Stimulated activated CD4-positive, alpha-beta T cell treated with anti-CD3 and anti-CD28 coated beads, TNF-alpha, amount 100 ng/mL, for 1 hour (primary cell): Measurements from ENCODE around the gene SLC2A3.
"Not testable (repeated sequence)": the region's sequence is repeated elsewhere in the genome, so short reads cannot be mapped to it uniquely, and the experiment has no call there.

ENCODE experiments used
- DNase-seq, 3 donors: peaks; one replicate each; pipeline ENCODE4 v3.0.0-alpha.2; 2020; ENCODE audit warnings: low read depth in 3 of 3, low spot score in 1 of 3

Gene SLC2A3

DNA sequence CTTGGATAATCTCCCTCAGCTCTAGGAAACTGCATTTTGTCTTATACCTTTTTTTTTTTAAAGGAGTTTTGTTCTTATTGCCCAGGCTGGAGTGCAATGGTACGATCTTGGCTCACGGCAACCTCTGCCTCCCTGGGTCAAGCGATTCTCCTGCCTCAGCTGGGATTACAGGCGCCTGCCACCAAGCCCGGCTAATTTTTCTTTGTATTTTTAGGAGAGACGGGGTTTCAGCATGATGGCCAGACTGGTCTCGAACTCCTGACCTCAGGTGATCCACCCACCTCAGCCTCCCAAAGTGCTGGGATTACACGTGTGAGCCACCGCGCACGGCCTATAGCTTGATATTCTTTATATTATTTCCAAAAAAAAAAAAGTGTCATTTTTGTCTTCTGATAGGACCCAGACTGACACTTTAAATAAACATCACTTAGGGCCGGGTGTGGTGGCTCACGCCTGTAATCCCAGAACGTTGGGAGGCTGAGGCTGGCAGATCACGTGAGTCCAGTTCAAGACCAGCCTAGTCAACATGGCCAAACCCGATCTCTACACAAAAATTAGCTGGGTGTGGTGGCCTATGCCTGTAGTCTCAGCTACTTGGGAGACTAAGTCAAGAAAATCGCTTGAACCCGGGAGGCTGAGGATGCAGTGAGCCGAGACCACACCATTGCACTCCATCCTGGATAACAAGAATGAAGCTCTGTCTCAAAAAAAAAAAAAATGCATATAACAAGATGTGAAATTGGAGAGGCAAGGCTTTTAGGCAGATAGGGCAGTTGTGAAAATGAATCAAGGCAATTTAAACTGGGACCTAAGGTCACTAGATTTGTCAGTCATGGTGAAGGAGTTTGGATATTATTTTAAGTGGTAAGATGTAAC lies 18.4 kb downstream of the SLC2A3 start:
- no peak for DNase-seq

GRCh38 chr12:7916936-7917335 lies 19.1 kb downstream of the SLC2A3 start:
- DNase-seq = no peak

GRCh38 chr12:7915661-7916403 lies 20.2 kb downstream of the SLC2A3 start:
- no peak for DNase-seq

DNA sequence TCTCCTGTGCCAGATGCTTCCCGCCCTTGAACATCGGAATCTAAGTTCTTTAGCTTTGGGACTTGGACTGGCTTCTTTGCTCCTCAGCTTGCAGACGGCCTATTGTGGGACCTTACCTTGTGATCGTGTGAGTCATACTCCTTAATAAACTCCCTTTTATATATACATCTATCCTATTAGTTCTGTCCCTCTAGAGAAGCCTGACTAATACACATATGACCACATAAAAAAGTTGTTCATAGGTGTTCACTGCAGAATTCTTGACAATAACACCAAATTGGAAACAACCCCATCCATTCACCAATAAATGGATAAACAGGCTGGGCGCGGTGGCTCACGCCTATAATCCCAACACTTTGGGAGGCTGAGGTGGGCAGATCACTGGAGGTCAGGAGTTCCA lies 25.9 kb downstream of the SLC2A3 start:
- DNase-seq = not testable (repeated sequence)

- no peak for DNase-seq
Measured at GRCh38 chr12:7907009-7907408, 29.0 kb downstream of the SLC2A3 start.

- DNase-seq = not testable (repeated sequence)
Measured at GRCh38 chr12:7906303-7906702, 29.7 kb downstream of the SLC2A3 start.

DNA sequence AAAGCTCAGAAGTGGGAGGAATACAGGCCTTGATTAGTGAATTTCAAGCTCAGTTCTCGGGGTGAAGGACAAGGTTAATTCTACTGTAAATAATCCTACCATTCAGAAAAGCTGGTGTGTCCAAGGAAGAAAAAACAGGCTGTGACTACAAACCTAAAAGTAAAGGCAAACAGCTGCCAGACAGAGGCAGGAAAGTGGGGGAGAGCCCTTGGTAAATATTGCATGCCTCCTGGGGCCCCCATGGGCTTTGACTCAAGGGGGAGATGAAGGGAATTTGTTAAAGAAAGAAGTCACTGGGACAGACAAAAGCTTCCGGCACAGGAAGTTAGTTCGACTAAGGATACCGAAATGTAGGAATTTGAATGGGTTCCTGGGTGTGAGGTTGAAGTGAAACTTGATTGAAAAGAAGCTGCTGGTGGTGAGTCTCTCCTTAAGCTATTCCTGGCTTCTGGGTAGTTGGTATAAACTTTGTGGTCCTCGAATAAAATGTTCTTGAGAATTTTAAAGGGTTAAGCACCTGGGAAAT lies 30.3 kb downstream of the SLC2A3 start:
- not testable (repeated sequence) for DNase-seq

DNA sequence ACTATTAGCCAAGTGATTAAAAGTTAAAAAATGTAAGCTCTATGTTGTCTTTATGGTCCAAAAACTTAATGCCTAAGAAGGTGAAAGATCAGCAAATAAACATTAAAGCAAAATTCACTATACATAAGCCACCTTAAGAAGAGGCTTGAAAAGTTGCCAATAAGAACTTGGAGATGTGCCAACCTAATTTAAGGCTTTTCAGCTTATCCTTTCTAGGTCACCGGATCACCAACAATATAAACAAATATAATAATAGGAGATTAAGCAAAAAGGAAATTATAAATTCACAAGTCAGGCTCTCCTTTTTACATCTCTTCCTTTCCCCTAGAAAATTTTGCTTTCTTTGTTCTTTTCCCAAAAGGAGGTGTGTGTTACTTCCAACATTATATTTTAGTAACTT lies 30.9 kb downstream of the SLC2A3 start:
- DNase-seq = no peak

GRCh38 chr12:7902416-7902815 lies 33.6 kb downstream of the SLC2A3 start:
- not testable (repeated sequence) for DNase-seq

- no peak for DNase-seq
Measured at GRCh38 chr12:7899755-7900154, 36.2 kb downstream of the SLC2A3 start.

DNA sequence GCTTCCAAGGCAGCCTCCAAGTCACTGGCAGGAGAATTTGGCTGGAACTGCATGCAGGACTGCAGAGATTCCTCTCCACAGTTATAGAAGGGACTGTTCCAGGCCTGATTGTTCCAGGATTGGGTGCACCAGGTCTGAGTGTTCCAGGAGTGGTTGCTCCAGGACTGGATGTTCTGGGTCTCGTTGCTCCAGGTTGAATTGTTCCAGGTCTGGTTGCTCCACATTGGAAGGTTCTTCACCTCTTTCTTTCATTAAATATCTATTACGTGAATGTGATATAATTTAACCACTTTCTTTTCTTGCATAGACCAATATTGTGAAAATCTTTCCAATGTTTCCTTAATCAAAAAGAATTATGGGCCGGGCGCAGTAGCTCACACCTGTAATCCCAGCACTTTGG lies 39.3 kb downstream of the SLC2A3 start:
- DNase-seq = not testable (repeated sequence)

GRCh38 chr12:7892186-7892980 lies 43.6 kb downstream of the SLC2A3 start:
- no peak for DNase-seq

DNA sequence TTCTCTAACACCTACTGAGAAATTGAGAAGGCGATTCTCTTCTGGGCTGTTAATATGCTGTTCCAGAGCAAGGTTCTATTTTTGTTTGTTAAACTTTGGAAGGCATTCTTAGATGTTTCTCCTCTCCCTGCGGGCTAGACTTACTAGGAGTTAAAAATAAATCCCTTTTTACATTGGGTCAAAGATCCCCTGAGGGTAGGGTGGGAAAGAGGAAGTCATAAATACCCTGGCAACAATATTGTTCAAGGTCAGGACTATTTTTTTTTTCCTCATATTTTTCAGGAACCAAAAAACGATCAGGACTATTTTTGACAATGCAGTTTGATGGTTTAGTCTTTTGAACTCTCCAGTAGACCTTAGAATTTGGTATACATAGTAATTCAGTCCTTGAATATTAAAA lies 51.3 kb downstream of the SLC2A3 start:
- no peak for DNase-seq

DNA sequence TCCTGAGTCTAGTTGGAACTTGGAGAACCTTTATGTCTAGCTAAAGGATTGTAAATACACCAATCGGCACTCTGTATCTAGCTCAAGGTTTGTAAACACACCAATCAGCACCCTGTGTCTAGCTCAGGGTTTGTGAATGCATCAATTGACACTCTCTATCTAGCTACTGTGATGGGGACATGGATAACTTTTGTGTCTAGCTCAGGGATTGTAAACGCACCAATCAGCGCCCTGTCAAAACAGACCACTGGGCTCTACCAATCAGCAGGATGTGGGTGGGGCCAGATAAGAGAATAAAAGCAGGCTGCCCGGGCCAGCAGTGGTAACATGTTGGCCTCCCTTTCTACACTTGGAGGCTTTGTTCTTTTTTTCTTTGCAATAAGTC lies 54.3 kb downstream of the SLC2A3 start:
- not testable (repeated sequence) for DNase-seq

DNA sequence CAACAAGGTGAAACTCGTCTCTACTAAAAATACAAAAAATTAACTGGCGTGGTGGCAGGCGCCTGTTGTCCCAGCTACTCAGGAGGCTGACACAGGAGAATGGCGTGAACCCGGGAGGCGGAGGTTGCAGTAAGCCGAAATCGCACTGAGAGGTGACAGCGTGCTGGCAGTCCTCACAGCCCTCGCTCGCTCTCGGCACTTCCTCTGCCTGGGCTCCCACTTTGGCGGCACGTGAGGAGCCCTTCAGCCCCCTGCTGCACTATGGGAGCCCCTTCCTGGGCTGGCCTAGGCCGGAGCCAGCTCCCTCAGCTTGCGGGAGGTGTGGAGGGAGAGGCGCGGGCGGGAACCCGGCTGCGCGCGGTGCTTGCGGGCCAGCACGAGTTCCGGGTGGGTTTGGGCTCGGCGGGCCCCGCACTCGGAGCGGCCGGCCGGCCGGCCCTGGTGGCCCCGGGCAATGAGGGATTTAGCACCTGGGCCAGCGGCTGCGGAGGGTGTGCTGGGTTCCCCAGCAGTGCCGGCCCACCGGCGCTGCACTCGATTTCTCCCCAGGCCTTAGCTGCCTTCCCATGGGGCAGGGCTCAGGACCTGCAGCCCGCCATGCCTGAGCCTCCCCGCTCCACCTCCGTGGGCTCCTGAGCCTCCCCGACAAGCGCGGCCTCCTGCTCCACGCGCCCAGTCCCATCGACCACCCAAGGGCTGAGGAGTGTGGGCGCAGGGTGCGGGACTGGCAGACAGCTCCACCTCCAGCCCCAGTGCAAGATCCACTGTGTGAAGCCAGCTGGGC lies 54.8 kb downstream of the SLC2A3 start:
- DNase-seq = not testable (repeated sequence)

DNA sequence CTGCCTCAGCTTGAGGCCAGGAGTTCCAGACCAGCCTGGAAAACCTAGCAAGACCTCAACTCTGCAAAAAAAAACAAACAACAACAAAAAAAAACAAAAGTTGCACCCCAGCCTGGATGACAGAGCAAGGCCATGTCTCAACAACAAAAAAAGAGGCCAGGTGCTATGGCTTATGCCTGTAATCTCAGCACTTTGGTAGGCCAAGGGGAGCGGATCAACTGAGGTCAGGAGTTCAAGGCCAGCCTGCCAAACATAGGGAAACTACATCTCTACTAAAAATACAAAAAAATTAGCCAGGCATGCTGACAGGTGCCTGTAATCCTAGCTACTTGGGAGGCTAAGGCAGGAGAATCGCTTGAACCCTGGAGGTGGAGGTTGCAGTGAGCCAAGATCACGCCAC lies 56.7 kb downstream of the SLC2A3 start:
- DNase-seq = no peak

DNA sequence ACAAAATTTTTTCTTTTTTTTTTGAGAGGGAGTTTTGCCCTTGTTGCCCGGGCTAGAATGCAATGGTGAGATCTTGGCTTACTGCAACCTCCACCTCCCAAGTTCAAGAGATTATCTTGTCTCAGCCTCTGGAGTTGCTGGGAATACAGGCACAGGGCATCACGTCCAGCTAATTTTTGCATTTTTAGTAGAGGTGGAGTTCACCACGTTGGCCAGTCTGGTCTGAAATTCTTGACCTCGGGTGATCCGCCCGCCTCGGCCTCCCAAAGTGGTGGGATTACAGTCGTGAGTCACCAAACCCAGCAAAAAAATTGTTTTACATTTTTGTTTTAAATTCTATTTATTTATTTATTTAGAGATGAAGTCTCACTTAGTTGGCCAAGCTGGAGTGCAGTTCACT lies 58.6 kb downstream of the SLC2A3 start:
- no peak for DNase-seq

DNA sequence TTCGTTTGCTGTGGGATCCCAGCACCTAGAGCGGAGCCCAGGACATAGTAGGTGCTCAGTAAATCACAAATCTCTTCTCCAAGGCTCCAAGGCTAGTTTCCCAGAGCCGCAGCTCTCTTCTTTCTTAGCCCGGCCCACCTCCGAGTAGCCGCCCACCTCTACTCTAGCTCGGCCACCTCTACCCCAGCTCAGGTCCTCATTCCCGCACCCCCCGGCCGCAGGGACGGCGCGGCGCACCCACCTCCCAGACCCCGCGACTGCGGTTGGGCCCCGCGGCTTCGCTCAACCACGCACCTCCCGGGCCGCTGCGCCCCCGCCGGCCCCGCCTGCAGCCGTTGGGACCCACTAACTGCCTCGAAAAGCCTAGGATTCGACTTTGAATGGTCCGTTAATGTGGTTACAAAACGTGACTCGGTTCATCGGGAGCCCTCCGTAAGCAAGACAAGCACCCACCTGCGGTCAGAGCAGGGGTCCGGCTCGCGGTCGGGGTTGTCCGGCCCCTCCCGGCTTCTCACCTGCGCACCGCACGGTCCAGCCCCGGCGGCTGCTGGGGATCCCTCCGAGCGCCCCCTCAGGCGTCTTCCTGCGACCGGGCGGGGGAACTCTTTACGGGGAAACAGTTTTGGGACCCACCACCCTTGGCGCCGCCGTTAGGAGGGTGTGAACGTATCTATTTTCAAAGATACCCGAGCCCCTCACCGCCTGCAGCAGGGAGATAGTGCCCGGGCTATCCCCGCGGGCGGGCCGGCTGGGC lies 63.2 kb downstream of the SLC2A3 start, which contains the start of gene SLC2A14:
SLC2A14 (minus strand) TSS at position 350 of the 754 bp plus-strand sequence. CDS start 3,035 bp downstream, outside the sequence.
- DNase-seq = no peak

DNA sequence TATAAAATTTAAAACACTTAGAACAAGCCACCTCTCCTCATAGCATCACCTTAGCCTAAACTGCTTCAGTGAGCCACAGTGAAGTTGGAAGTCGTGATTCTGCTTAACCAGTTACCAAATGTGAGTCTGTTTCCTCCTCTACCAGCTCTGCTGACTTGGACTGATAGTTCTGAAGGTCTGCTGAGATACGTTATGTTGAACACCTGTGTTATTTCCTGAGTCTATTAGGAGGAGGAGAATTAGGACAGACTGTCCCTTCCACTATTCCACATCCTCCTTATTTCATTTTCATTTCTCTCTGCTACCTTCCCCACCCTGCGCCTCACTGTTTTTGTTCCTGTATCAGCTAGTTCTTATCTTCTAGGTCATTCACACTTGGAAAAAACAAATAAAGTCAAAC lies 65.7 kb downstream of the SLC2A3 start:
- DNase-seq = no peak
